Fibroblast of upper back skin (primary cell): ENCODE results near the gene ATF7IP.

Experiments
- DNase-seq: peaks from one replicate; pipeline ENCODE4 v3.0.0-alpha.2; 2013

ATF7IP gene

GRCh38 chr12:14416658-14417057 is 51.2 kb downstream of the ATF7IP start:
- peak; percentile 92 for DNase-seq

DNA sequence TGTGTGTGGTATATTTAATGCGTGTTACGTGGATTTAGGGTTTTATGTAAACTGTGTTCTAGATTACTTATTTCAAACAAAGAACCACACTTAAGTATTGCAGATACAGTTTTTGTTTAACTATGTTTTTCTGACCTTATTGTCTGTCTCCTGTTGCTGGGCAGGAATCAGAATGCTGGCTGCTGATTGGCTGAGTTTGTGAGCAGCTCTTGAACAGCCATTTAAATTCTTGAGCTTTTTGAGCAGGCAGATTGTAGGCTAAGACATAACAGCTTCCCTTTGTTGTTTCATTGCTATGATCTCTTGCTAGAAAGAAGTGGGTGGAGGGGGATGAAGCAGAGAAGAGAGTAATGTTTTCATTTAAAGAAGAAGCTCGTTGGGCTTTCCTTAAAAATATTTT is 52.2 kb downstream of the ATF7IP start:
- peak; percentile 91 for DNase-seq

DNA sequence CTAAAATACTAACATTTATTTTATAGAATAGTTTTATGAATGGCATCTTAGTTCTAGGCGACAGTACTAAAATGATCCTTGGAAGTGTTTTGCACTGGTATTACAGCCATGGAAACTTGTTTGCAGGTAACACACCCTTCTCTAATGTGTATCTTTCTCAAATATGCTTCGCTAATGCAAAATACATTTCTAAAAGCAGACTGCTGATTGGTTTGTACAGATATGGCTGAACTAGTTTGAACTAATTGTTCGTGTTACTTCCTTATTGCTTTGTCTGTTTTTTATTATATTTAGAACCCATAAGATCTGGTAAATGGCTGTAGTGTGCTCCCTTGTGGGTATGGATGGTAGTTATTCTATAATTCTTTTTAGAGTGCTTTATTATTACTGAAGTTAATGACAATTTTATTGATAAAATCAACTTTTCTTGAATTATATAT is 53.0 kb downstream of the ATF7IP start:
- DNase-seq: peak; percentile 56

GRCh38 chr12:14422516-14423230 is 57.2 kb downstream of the ATF7IP start:
- DNase-seq: no peak

DNA sequence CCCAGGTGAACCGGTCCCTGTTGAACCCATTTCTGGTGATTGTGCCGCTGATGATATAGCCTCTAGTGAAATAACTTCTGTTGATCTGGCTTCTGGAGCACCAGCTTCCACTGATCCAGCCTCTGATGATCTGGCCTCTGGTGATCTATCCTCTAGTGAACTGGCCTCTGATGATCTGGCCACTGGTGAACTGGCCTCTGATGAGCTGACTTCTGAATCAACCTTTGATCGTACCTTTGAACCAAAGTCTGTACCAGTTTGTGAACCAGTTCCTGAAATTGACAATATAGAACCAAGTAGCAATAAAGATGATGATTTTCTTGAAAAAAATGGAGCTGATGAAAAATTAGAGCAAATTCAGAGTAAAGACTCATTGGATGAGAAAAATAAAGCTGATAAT is 59.1 kb downstream of the ATF7IP start:
- DNase-seq: no peak

DNA sequence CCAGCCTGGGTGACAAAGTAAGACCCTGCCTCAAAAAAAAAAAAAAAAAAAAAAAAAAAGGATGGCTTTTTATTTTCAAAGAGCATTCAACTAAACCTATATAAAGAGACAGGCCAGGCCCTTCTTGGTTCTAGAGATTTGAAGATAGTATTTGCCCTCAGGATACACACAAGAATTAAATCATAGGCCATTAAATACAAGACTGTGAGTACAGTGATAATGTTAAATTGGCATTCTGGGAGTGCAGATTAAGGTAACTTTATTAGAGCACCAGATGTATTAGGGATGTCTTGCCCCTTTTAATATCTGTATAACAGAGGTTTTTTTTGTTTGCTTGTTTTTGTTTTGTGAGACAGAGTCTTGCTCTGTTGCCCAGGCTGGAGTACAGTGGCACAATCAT is 61.3 kb downstream of the ATF7IP start:
- no peak for DNase-seq

DNA sequence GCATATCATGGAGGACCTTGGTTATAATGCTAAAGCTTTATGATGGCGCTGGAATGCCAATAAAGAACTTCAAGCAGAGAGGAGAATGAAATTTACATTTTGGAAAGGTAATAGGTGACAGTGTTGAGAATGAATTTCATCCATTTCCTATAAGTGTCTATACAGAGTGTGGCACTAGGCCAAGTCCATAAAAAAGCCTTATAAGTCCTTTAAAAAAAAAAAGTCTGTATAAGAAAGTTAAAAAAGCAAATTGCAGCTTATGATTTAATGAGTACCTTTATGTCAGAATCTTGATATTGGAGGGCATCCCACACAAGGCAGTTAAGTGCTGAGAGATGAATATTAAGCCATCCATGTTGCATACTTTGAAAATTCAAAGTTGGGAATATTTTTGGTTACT is 62.4 kb downstream of the ATF7IP start:
- no peak for DNase-seq

GRCh38 chr12:14430394-14430986 is 65.0 kb downstream of the ATF7IP start:
- DNase-seq: no peak

GRCh38 chr12:14431975-14432374 is 66.5 kb downstream of the ATF7IP start:
- no peak for DNase-seq

GRCh38 chr12:14435627-14436026 is 70.1 kb downstream of the ATF7IP start:
- no peak for DNase-seq

DNA sequence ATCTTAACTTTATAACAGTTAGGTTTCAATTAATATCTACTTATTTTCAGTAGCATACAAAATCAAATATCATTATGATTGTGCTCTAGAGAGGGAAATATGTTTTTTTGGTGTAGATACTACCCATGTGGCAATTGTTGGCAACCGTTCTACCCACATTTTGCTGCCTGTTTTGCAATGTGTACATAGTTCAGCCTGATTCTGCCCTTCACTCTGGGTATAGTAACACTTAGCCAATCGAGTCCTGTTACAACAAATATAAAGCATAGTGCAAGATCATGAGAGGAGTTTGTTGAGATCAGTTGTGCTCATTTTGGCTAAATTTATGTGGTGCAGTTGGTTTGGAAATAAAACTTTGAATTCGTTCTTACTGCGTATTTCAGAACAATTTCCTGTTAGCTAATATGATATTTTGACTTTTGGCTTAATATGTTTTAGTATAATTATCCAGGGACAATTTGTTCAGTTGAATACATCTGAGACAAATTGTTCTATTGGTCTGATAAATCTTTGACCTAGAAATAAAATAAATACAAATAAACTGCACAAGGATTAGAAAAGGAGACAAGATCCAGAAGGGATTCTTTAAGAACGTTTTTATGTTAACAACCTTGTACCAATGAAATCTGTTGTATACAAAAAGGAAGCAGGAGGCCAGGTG is 76.9 kb downstream of the ATF7IP start:
- no peak for DNase-seq

DNA sequence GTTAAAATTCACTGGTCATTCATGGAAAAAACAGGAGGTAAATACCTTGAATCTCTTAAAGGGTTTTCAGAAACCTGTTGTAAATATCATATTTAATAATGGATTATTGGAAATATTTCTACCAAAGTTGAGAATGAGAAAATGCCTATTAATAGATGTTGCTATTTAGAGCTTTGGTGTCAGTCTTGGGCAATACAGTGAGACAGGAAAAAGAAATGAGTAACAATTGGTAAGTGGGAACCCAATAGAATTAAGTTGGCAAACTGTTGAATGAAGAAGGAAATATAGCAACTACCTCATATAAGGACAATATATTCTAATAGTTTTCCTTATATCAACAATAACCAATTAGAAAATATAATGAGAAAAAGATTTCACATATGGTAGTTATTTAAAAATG is 78.0 kb downstream of the ATF7IP start:
- DNase-seq: peak; percentile 6

DNA sequence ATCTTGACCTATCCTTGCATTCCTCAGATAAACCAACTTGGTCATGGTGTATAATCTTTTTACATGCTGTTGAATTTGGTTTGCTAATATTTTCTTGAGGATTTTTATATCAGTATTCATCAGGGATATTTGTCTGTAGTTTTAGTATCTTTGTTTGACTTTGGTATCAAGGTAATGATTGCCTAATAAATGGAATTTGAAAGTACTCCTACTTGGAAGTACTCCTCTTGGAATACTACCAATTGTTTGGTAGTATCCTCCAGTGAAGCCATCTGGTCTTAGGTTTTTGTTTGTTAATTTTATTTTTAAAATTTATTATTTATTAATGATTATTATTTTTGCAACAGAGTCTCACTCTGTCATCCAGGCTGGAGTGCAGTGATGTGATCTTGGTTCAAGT is 85.0 kb downstream of the ATF7IP start:
- no peak for DNase-seq

GRCh38 chr12:14452336-14452735 is 86.9 kb downstream of the ATF7IP start:
- DNase-seq: no peak

DNA sequence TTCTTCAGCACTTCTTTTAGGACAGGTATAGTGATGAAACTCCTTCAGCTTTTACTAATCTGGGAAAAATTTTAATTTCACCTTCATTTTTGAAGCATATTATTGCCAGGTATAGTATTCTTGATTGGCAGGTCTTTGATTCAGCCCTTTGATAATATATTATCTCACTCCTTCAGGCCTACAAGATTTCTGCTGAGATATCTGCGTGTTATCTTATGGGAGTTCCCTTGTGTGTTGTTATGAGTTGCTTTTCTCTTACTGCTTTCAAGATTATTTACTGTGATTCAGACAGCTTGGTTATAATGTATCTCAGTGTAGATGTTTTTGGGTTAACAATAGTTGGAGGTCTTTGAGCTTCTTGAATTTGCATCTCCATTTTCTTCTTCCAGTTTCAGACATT is 87.4 kb downstream of the ATF7IP start:
- DNase-seq: no peak

GRCh38 chr12:14454098-14454907 is 88.8 kb downstream of the ATF7IP start:
- DNase-seq: peak; percentile 53

GRCh38 chr12:14460212-14460841 is 94.8 kb downstream of the ATF7IP start:
- no peak for DNase-seq

- no peak for DNase-seq
Observed at GRCh38 chr12:14471497-14471896, 106.0 kb downstream of the ATF7IP start.

- DNase-seq: peak; percentile 21
Observed at GRCh38 chr12:14473707-14474287, 108.3 kb downstream of the ATF7IP start.

DNA sequence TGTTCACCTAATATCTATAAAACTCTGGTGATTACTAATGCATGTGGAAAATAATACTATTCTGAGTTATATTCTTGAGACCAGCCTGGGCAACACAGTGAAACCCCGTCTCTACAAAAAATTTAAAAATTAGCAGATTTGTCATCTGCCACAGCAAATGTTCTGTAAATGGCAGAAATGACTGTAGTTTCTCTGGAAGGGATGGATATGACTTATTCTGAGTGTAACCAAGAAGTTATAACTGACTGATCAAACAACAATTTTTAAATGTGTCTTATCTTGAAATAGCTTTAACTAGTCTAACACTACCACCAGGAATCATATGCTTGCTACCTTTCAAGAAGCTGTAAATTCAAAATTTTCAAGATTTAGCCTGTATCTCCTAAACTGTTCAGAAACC is 113.5 kb downstream of the ATF7IP start:
- DNase-seq: no peak

- DNase-seq: no peak
Observed at GRCh38 chr12:14481201-14481600, 115.7 kb downstream of the ATF7IP start.

DNA sequence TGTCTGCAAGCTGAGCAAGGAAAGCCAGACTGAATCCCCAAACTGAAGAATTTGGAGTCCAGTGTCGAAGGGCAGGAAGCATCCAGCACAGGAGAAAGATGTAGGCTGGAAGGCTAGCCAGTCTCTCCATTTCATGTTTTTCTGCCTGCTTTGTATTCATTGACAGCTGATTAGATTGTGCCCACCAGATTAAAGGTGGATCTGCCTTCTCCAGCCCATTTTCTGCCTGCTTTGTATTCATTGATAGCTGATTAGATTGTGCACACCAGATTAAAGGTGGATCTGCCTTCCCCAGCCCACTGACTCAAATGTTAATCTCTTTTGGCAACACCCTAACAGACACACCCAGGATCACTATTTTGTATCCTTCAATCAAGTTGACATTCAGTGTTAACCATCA is 116.9 kb downstream of the ATF7IP start:
- DNase-seq: no peak

DNA sequence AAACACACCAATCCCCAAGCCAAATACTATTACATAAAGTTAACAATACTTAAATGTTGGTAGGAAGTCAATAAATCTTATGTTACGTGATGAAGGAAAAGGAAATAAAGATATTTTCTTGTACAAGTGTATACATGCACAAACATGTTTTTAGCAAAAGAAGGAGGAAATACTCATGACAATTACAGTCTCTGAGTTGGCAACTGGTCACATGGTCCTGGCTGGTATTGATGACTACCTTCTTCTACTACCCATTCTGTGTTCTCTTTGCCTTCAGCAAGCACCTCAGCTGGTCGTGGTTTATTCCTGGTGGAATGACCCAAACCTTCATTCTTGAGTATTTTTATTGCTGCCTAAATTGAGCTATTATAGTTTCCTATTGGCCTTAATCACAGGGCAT is 117.4 kb downstream of the ATF7IP start:
- no peak for DNase-seq
